GM23338 (cell line): ENCODE results near the gene SLC1A4. TPM values are rescaled to one million over a fixed set of nuclear protein-coding genes. Genes with fewer than 3 reads are reported as not detected.

Experiments
- ATAC-seq: fragments of 200-7000 bp; cut with Tn5 transposase; 3 replicates; pipeline ENCODE4 v1.9.1; 2020
- DNase-seq: peaks from one replicate; pipeline ENCODE4 v3.0.0-alpha.2; 2015; ENCODE audit warnings: low spot score
- H2AFZ ChIP-seq: fragments of 200-600 bp; sonication (generic); 2 replicates; pipeline ENCODE4 v1.8.0; 2016; ENCODE audit warnings: antibody characterized with exemption, mild to moderate bottlenecking, moderate library complexity
- H3F3A ChIP-seq: fragments of 200-600 bp; sonication (generic); replicated peaks from 2 replicates; pipeline ENCODE4 v1.8.0; 2017; ENCODE audit warnings: antibody characterized with exemption, mixed run types, low read depth
- H3K27ac ChIP-seq: fragments of 200-600 bp; sonication (generic); 2 replicates; pipeline ENCODE4 v1.6.1; 2016; ENCODE audit warnings: low read depth
- H3K27me3 ChIP-seq: fragments of 200-600 bp; sonication (generic); 2 replicates; pipeline ENCODE4 v1.8.0; 2016; ENCODE audit warnings: mild to moderate bottlenecking, mixed run types, moderate library complexity; ENCODE audit not compliant: insufficient read depth
- H3K36me3 ChIP-seq: fragments of 200-600 bp; sonication (generic); 2 replicates; pipeline ENCODE4 v1.8.0; 2016; ENCODE audit warnings: mild to moderate bottlenecking; ENCODE audit not compliant: insufficient read depth
- H3K4me1 ChIP-seq: fragments of 200-600 bp; sonication (generic); 2 replicates; pipeline ENCODE4 v1.8.0; 2016; ENCODE audit warnings: mild to moderate bottlenecking, moderate library complexity; ENCODE audit not compliant: insufficient read depth
- H3K4me2 ChIP-seq: fragments of 200-600 bp; sonication (generic); 2 replicates; pipeline ENCODE4 v1.7.1; 2017; ENCODE audit warnings: mixed run types
- H3K4me3 ChIP-seq: fragments of 200-600 bp; sonication (generic); 2 replicates; pipeline ENCODE4 v1.6.1; 2016; ENCODE audit warnings: mixed run types
- H3K79me2 ChIP-seq: fragments of 200-600 bp; sonication (generic); replicated peaks from 2 replicates; pipeline ENCODE4 v1.8.0; 2017; ENCODE audit warnings: mild to moderate bottlenecking; ENCODE audit not compliant: insufficient read depth
- H3K9me2 ChIP-seq: fragments of 200-600 bp; sonication (generic); 2 replicates; pipeline ENCODE4 v1.8.0; 2017; ENCODE audit not compliant: insufficient read depth
- H4K20me1 ChIP-seq: fragments of 200-600 bp; sonication (generic); replicated peaks from 2 replicates; pipeline ENCODE4 v1.8.0; 2017; ENCODE audit warnings: mild to moderate bottlenecking; ENCODE audit not compliant: insufficient read depth
- H3K27ac Mint-ChIP-seq: 2 replicates; pipeline ENCODE4 v1.8.0; 2020; ENCODE audit warnings: inconsistent platforms, mild to moderate bottlenecking, moderate library complexity, mixed read lengths
- H3K27me3 Mint-ChIP-seq: 3 replicates; pipeline ENCODE4 v1.8.0; 2022; ENCODE audit warnings: low read depth, mild to moderate bottlenecking, moderate library complexity, mixed read lengths, inconsistent platforms; ENCODE audit not compliant: insufficient read depth, poor library complexity
- H3K36me3 Mint-ChIP-seq: 3 replicates; pipeline ENCODE4 v1.8.0; 2021; ENCODE audit warnings: low read depth, mild to moderate bottlenecking, inconsistent platforms, moderate library complexity, mixed read lengths
- H3K4me1 Mint-ChIP-seq: 3 replicates; pipeline ENCODE4 v1.8.0; 2020; ENCODE audit warnings: mild to moderate bottlenecking, inconsistent platforms, mixed read lengths
- H3K4me3 Mint-ChIP-seq: 3 replicates; pipeline ENCODE4 v1.8.0; 2021; ENCODE audit warnings: moderate library complexity, mild to moderate bottlenecking, inconsistent platforms, mixed read lengths
- H3K9me3 Mint-ChIP-seq: 3 replicates; pipeline ENCODE4 v1.8.0; 2020; ENCODE audit warnings: moderate library complexity, mild to moderate bottlenecking, inconsistent platforms, mixed read lengths
- CREB1 ChIP-seq: fragments of 250-450 bp; sonication (Bioruptor Pico); IDR thresholded peaks from 2 replicates; pipeline ENCODE4 v1.5.0; 2020; ENCODE audit warnings: low read depth, mild to moderate bottlenecking, moderate library complexity
- CTCF ChIP-seq, 2 experiments: fragments of 200-600 bp in 1 of 2; sonication (generic) in 1 of 2; conservative IDR thresholded peaks; 2 replicates each; pipeline versions ENCODE4 v1.5.1 to v1.6.1; 2016 to 2017; ENCODE audit warnings: antibody characterized with exemption in 2 of 2, low read depth in 2 of 2, mild to moderate bottlenecking in 2 of 2, moderate library complexity in 1 of 2
- ETS1 ChIP-seq: IDR thresholded peaks from 2 replicates; pipeline ENCODE4 v1.6.1; 2016; ENCODE audit warnings: antibody characterized with exemption
- EZH2 ChIP-seq: fragments of 200-600 bp; sonication (generic); IDR thresholded peaks from one replicate; pipeline ENCODE4 v1.8.0; 2017; ENCODE audit warnings: antibody characterized with exemption, mild to moderate bottlenecking, low read depth; ENCODE audit not compliant: unreplicated experiment
- EZH2phosphoT487 ChIP-seq: fragments of 200-600 bp; sonication (generic); IDR thresholded peaks from one replicate; pipeline ENCODE4 v1.8.1; 2018; ENCODE audit warnings: antibody characterized with exemption; ENCODE audit not compliant: unreplicated experiment
- JUNB ChIP-seq: IDR thresholded peaks from one replicate; pipeline ENCODE4 v1.6.1; 2016; ENCODE audit warnings: antibody characterized with exemption; ENCODE audit not compliant: unreplicated experiment
- NANOG ChIP-seq: IDR thresholded peaks from 2 replicates; pipeline ENCODE4 v1.6.1; 2016; ENCODE audit warnings: antibody characterized with exemption, borderline replicate concordance
- POLR2AphosphoS5 ChIP-seq: IDR thresholded peaks from 2 replicates; pipeline ENCODE4 v1.6.1; 2016; ENCODE audit warnings: antibody characterized with exemption, low read depth
- REST ChIP-seq: IDR thresholded peaks from one replicate; pipeline ENCODE4 v1.6.1; 2018; ENCODE audit warnings: antibody characterized with exemption; ENCODE audit not compliant: unreplicated experiment
- STAT1 ChIP-seq: IDR thresholded peaks from one replicate; pipeline ENCODE4 v1.6.1; 2016; ENCODE audit warnings: antibody characterized with exemption; ENCODE audit not compliant: unreplicated experiment
- ZNF114 ChIP-seq: fragments of 250-450 bp; sonication (Bioruptor Pico); IDR thresholded peaks from 2 replicates; pipeline ENCODE4 v1.5.0; 2020; ENCODE audit warnings: mild to moderate bottlenecking, moderate library complexity
- ZNF462 ChIP-seq: fragments of 250-450 bp; sonication (Bioruptor Pico); IDR thresholded peaks from 2 replicates; pipeline ENCODE4 v1.5.0; 2020; ENCODE audit warnings: mild to moderate bottlenecking, moderate library complexity
- polyA plus RNA-seq: library from polyadenylated mRNA; unstranded; fragments of >200 nt; fragmentation: Nextera tagmentation; extraction: Ambion mirVana; gene quantifications from 2 replicates; pipeline ENCODE4 v1.2.1, GENCODE V29; 2016
- total RNA-seq: library from RNA; depleted of rRNA; stranded (reverse); fragments of >200 nt; shearing (Covaris generic); gene quantifications from 2 replicates; pipeline ENCODE4 v1.2.3, GENCODE V29; 2014

The SLC1A4 gene
- total and polyA plus RNA-seq, 2 experiments from 2014 or later = 1.3 to 2.7 TPM

- no peaks in the 10 kb centered on the region; the same call in 1 of the 2 replicates for H4K20me1 ChIP-seq
- Mint-ChIP-seq H3K4me3 (no peak overlapping the region), H3K9me3 (peaks cover 37% of the 10 kb centered on the region), H3K27me3 (peaks cover 10% of the 10 kb centered on the region), H3K36me3 (peaks cover 68% of the 10 kb centered on the region), H3K27ac (0 out of 2 replicates have a peak overlapping the region, but pooled peaks have one; percentile 20), H3K4me1 (peaks cover 24% of the 10 kb centered on the region)
- no peaks in the 10 kb centered on the region for H3K79me2 ChIP-seq
- no peak for TF ChIP-seq CTCF (conservative IDR thresholded peaks at IDR 0.05; ENCODE audit: low read depth in 2 of 2)
- no peak for TF ChIP-seq ETS1
- TF ChIP-seq REST = no peak
- no peak for TF ChIP-seq EZH2
- no peak for TF ChIP-seq POLR2AphosphoS5
- no peak for TF ChIP-seq CREB1 (CRISPR knock-in tag)
- TF ChIP-seq STAT1 = no peak
- no peak for TF ChIP-seq EZH2phosphoT487
- TF ChIP-seq ZNF462 = no peak
- TF ChIP-seq NANOG = no peak
- TF ChIP-seq ZNF114 = no peak
- TF ChIP-seq JUNB = no peak
- H3K27ac ChIP-seq = peak overlapping the region; percentile 47; the same call in 1 of the 2 replicates
- H3K36me3 ChIP-seq = peaks cover 21% of the 10 kb centered on the region
- DNase-seq (peak; percentile 55), ATAC-seq (peak; percentile 69)
- no peak overlapping the region for H2AFZ ChIP-seq
- H3K4me1 ChIP-seq = peaks cover 16% of the 10 kb centered on the region; the same call in 1 of the 2 replicates
- no peaks in the 10 kb centered on the region for H3K27me3 ChIP-seq
- no peaks in the 10 kb centered on the region for H3F3A ChIP-seq
- no peak overlapping the region for H3K4me3 ChIP-seq
- peak overlapping the region; percentile 7; the same call in 1 of the 2 replicates for H3K4me2 ChIP-seq
- H3K9me2 ChIP-seq = 0 out of 2 replicates have a peak, but pooled peaks cover 3% of the 10 kb centered on the region
Measured at GRCh38 chr2:65045651-65046050, 56.5 kb downstream of the SLC1A4 start.
